ENCODE measurements around the gene SDK1.

SDK1 gene

DNA sequence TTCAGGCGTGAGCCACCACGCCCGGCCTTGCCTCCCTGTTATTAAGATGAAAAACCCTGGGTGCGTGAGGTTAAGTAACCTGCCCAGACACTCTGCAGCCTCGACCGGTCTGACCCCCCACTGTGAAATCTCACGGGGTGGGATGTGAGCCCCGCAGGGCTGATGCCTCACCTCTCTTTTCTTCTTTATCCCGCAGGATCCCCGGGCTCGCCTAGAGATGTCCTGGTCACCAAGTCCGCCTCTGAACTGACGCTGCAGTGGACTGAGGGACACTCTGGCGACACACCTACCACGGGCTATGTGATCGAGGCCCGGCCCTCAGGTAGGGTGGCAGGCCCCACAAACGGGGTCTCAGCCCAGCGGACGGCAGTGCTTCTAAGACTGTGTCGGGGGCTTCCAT, 920.0 kb downstream of the SDK1 start:
- TF ChIP-seq, protein P1, sequence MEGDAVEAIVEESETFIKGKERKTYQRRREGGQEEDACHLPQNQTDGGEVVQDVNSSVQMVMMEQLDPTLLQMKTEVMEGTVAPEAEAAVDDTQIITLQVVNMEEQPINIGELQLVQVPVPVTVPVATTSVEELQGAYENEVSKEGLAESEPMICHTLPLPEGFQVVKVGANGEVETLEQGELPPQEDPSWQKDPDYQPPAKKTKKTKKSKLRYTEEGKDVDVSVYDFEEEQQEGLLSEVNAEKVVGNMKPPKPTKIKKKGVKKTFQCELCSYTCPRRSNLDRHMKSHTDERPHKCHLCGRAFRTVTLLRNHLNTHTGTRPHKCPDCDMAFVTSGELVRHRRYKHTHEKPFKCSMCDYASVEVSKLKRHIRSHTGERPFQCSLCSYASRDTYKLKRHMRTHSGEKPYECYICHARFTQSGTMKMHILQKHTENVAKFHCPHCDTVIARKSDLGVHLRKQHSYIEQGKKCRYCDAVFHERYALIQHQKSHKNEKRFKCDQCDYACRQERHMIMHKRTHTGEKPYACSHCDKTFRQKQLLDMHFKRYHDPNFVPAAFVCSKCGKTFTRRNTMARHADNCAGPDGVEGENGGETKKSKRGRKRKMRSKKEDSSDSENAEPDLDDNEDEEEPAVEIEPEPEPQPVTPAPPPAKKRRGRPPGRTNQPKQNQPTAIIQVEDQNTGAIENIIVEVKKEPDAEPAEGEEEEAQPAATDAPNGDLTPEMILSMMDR (IDR thresholded peaks at IDR 0.05; ENCODE audit: poor library complexity, severe bottlenecking): no peak
- H3K4me1 ChIP-seq (ENCODE audit: insufficient read depth, poor library complexity, severe bottlenecking): no peaks in the 10 kb centered on the region
- no peaks in the 10 kb centered on the region for H3K9me3 ChIP-seq (ENCODE audit: severe bottlenecking)
- no peak for DNase-seq (ENCODE audit: low spot score)
- no peak overlapping the region for H3K27ac ChIP-seq (ENCODE audit: poor library complexity, severe bottlenecking)
- no peak overlapping the region for H3K4me3 ChIP-seq (ENCODE audit: severe bottlenecking)
- no peaks in the 10 kb centered on the region for H3K27me3 ChIP-seq (ENCODE audit: insufficient read depth, poor library complexity, severe bottlenecking)
- H3K36me3 ChIP-seq (ENCODE audit: low read depth): no peaks in the 10 kb centered on the region
- ATAC-seq (ENCODE audit: low read depth): no peak

DNA sequence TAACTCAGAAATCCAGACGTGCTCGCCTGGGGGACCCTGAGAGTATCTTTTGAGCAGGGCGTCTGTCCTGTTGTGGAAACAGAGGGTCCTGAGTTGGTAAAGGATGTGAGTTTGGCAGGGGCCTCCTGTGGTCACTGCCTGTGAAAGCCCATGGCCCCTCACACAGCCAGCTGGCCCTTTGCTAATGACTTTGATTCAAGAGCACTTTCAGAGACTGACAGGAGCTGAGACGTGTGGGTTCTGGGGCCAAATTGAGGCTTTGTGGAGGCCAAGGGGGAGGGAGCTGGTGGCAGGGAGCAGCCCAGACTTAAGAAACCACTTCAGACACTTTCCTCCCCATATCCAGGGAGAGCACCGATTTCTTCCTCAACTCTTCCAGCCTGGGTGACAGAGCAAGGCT, 921.6 kb downstream of the SDK1 start:
- Histone ChIP-seq H3K27me3 (ENCODE audit: insufficient read depth, poor library complexity, severe bottlenecking) (no peaks in the 10 kb centered on the region), H3K4me1 (ENCODE audit: insufficient read depth, poor library complexity, severe bottlenecking) (no peaks in the 10 kb centered on the region), H3K36me3 (ENCODE audit: low read depth) (no peaks in the 10 kb centered on the region), H3K4me3 (ENCODE audit: severe bottlenecking) (no peak overlapping the region), H3K27ac (ENCODE audit: poor library complexity, severe bottlenecking) (no peak overlapping the region), H3K9me3 (ENCODE audit: severe bottlenecking) (no peaks in the 10 kb centered on the region)
- no peak for ATAC-seq (ENCODE audit: low read depth)
- TF ChIP-seq, protein P1 (IDR thresholded peaks at IDR 0.05; ENCODE audit: poor library complexity, severe bottlenecking): no peak
- DNase-seq (ENCODE audit: low spot score): no peak

DNA sequence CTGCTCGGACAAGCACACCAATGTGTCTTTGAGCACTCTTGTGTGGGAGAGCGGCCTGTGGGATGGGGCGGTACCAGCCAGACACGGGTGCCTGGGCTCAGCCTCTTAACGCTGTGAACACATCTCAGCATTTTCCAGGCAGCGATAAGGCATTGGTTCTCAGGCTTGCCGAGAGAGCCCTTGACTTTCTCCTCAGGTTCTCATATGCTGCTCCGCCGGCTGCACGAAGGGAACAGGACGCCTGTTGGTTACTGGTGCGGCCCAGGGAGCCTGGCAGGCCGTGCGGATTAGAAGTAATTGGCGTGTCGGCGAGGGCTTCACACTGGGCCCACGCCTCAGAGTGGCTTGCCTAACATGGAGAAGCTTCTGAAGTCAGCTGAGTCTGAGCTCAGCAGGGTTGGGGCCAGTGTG, 924.3 kb downstream of the SDK1 start:
- Histone ChIP-seq H3K36me3 (ENCODE audit: low read depth) (no peaks in the 10 kb centered on the region), H3K9me3 (ENCODE audit: severe bottlenecking) (no peaks in the 10 kb centered on the region), H3K4me3 (ENCODE audit: severe bottlenecking) (no peak overlapping the region), H3K4me1 (ENCODE audit: insufficient read depth, poor library complexity, severe bottlenecking) (no peaks in the 10 kb centered on the region), H3K27me3 (ENCODE audit: insufficient read depth, poor library complexity, severe bottlenecking) (no peaks in the 10 kb centered on the region), H3K27ac (ENCODE audit: poor library complexity, severe bottlenecking) (no peak overlapping the region)
- ATAC-seq (ENCODE audit: low read depth) (no peak), DNase-seq (ENCODE audit: low spot score) (no peak)
- TF ChIP-seq, protein P1 (IDR thresholded peaks at IDR 0.05; ENCODE audit: poor library complexity, severe bottlenecking): no peak

DNA sequence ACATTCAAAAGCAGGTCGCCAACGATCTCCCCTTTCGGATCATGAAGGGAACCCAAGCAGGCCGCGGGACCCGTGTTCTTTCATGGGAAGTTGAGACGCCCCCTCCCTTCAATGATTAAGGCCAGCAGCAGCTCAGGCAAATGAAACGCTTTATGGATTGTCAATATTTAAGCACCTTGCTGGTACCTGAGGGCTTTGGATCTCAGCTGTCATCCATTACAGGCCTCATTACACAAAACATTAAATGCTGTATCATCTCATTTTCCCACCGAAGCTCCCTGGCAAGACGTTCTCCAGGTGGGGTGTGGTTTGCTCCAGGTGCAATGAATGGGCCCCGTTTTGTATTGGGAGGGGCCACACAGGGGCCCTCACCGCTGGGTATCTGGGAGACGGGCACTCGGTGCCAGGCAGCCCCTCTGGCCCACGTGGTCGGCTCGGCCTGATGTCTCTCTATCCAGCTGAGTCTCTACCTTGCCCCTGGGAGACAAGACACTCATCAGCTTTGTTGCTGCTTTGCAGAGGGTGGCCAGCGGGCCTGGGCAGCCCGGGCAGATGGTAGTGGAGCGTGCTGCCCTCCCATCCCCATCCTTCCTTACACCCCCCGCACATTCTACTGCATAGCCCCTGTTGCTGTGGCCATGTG, 925.0 kb downstream of the SDK1 start:
- Histone ChIP-seq H3K27ac (ENCODE audit: poor library complexity, severe bottlenecking) (no peak overlapping the region), H3K4me3 (ENCODE audit: severe bottlenecking) (no peak overlapping the region), H3K36me3 (ENCODE audit: low read depth) (no peaks in the 10 kb centered on the region), H3K9me3 (ENCODE audit: severe bottlenecking) (no peaks in the 10 kb centered on the region), H3K27me3 (ENCODE audit: insufficient read depth, poor library complexity, severe bottlenecking) (no peaks in the 10 kb centered on the region), H3K4me1 (ENCODE audit: insufficient read depth, poor library complexity, severe bottlenecking) (no peaks in the 10 kb centered on the region)
- no peak for ATAC-seq (ENCODE audit: low read depth)
- no peak for DNase-seq (ENCODE audit: low spot score)
- TF ChIP-seq, protein P1 (IDR thresholded peaks at IDR 0.05; ENCODE audit: poor library complexity, severe bottlenecking): no peak

DNA sequence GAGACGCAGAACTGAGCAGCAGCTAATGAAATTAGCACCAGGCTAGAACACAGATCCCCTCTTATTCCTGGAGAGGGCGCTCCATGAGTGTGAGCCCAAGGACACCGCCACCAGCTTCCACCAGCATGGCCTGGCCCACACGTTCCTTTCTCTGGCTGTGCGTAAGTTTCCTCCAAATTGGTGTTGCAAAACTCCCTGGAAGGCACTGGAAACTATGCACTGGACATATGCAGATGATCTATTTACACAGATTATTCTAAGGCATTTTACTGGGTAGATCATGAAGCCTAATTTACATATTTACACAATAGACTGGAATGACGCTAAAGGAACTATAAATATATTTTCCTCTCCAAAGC, 925.5 kb downstream of the SDK1 start:
- Histone ChIP-seq H3K27me3 (ENCODE audit: insufficient read depth, poor library complexity, severe bottlenecking) (no peaks in the 10 kb centered on the region), H3K27ac (ENCODE audit: poor library complexity, severe bottlenecking) (no peak overlapping the region), H3K36me3 (ENCODE audit: low read depth) (no peaks in the 10 kb centered on the region), H3K9me3 (ENCODE audit: severe bottlenecking) (no peaks in the 10 kb centered on the region), H3K4me3 (ENCODE audit: severe bottlenecking) (no peak overlapping the region), H3K4me1 (ENCODE audit: insufficient read depth, poor library complexity, severe bottlenecking) (no peaks in the 10 kb centered on the region)
- DNase-seq (ENCODE audit: low spot score): no peak
- ATAC-seq (ENCODE audit: low read depth): no peak
- TF ChIP-seq, protein P1 (IDR thresholded peaks at IDR 0.05; ENCODE audit: poor library complexity, severe bottlenecking): no peak

Measured in RWPE2 (cell line).